Left forelimb (tissue), 1 donor: ENCODE results near the gene MOGAT2.
"Not testable (repeated sequence)": the region's sequence is repeated elsewhere in the genome, so short reads cannot be mapped to it uniquely, and the experiment has no call there.

ENCODE experiments used
- DNase-seq: peaks from one replicate; pipeline ENCODE4 v3.0.0-alpha.2; 2018; ENCODE audit warnings: low spot score

Gene MOGAT2

GRCh38 chr11:75717608-75718418 lies at the start of gene MOGAT2:
Gene MOGAT2, plus strand, starts transcription at chr11:75717838. Its CDS starts 51 bp downstream, at chr11:75717889.
- no peak for DNase-seq

- DNase-seq = no peak
Measured at GRCh38 chr11:75668451-75669297, 49.0 kb upstream of the MOGAT2 start, which contains the start of gene MAP6. Gene MAP6, minus strand, starts transcription at chr11:75669038. Its CDS starts 669 bp downstream, at chr11:75668369.

GRCh38 chr11:75673977-75674582 lies 43.6 kb upstream of the MOGAT2 start:
- no peak for DNase-seq

GRCh38 chr11:75677275-75677674 lies 40.4 kb upstream of the MOGAT2 start:
- DNase-seq = no peak

- no peak for DNase-seq
Measured at GRCh38 chr11:75677909-75678308, 39.7 kb upstream of the MOGAT2 start.

GRCh38 chr11:75678620-75679259 lies 38.9 kb upstream of the MOGAT2 start:
- no peak for DNase-seq

GRCh38 chr11:75679566-75679965 lies 38.1 kb upstream of the MOGAT2 start:
- no peak for DNase-seq

- not testable (repeated sequence) for DNase-seq
Measured at GRCh38 chr11:75683856-75684255, 33.8 kb upstream of the MOGAT2 start.

- DNase-seq = no peak
Measured at GRCh38 chr11:75689863-75690609, 27.6 kb upstream of the MOGAT2 start.

GRCh38 chr11:75691804-75692203 lies 25.8 kb upstream of the MOGAT2 start:
- DNase-seq = no peak

GRCh38 chr11:75697906-75698581 lies 19.6 kb upstream of the MOGAT2 start:
- no peak for DNase-seq

- DNase-seq = no peak
Measured at GRCh38 chr11:75700940-75701339, 16.7 kb upstream of the MOGAT2 start.

GRCh38 chr11:75703695-75704237 lies 13.9 kb upstream of the MOGAT2 start:
- no peak for DNase-seq

GRCh38 chr11:75705541-75705940 lies 12.1 kb upstream of the MOGAT2 start:
- no peak for DNase-seq

- no peak for DNase-seq
Measured at GRCh38 chr11:75706260-75706729, 11.3 kb upstream of the MOGAT2 start.

- no peak for DNase-seq
Measured at GRCh38 chr11:75714211-75714610, 3.4 kb upstream of the MOGAT2 start.

- DNase-seq = no peak
Measured at GRCh38 chr11:75715688-75716087, 1.9 kb upstream of the MOGAT2 start.

- no peak for DNase-seq
Measured at GRCh38 chr11:75716659-75717058, 979 bp upstream of the MOGAT2 start.

GRCh38 chr11:75718419-75719339 lies 1.0 kb downstream of the MOGAT2 start:
- DNase-seq = no peak
